ENCODE data around the gene UBE2E1.

DNA sequence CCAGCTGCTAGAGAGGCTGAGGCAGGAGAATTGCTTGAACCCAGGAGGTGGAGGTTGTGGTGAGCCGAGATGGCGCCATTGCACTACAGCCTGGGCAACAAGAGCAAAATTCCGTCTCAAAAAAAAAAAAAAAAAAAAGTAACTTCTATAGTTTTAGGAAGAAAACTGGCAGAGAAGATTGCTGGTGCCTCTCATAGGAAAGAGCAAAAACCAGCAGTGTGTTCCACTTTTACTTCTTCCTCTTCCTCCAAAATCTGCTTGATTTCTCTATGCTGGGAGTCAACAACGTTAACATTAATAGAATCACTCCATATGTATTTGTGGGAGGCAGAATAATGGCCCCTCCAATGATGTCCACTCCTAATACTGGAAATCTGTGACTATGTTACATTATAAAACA lies 126.8 kb downstream of the UBE2E1 start:
- TF ChIP-seq, protein P1, sequence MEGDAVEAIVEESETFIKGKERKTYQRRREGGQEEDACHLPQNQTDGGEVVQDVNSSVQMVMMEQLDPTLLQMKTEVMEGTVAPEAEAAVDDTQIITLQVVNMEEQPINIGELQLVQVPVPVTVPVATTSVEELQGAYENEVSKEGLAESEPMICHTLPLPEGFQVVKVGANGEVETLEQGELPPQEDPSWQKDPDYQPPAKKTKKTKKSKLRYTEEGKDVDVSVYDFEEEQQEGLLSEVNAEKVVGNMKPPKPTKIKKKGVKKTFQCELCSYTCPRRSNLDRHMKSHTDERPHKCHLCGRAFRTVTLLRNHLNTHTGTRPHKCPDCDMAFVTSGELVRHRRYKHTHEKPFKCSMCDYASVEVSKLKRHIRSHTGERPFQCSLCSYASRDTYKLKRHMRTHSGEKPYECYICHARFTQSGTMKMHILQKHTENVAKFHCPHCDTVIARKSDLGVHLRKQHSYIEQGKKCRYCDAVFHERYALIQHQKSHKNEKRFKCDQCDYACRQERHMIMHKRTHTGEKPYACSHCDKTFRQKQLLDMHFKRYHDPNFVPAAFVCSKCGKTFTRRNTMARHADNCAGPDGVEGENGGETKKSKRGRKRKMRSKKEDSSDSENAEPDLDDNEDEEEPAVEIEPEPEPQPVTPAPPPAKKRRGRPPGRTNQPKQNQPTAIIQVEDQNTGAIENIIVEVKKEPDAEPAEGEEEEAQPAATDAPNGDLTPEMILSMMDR (IDR thresholded peaks at IDR 0.05) = no peak
- TF ChIP-seq POLR2A (IDR thresholded peaks at IDR 0.05) (no peak), POLR2AphosphoS5 (IDR thresholded peaks at IDR 0.05) (no peak), EP300 (IDR thresholded peaks at IDR 0.05) (no peak)

All from stomach (tissue), 4 donors.